M059J (cell line): ENCODE measurements around the gene TRAPPC10. TPM values are rescaled to one million over a fixed set of nuclear protein-coding genes. Genes with fewer than 3 reads are reported as not detected.

Experiments
- DNase-seq: peaks from one replicate; pipeline ENCODE4 v3.0.0-alpha.2; 2012; ENCODE audit warnings: low read depth
- total RNA-seq: library from RNA; depleted of rRNA; stranded (reverse); fragments of >200 nt; shearing (Covaris generic); gene quantifications from 2 replicates; pipeline ENCODE4 v1.2.3, GENCODE V29; 2014

Gene TRAPPC10
- total RNA-seq, 1 experiment from 2014 or later: 33.1 TPM

DNA sequence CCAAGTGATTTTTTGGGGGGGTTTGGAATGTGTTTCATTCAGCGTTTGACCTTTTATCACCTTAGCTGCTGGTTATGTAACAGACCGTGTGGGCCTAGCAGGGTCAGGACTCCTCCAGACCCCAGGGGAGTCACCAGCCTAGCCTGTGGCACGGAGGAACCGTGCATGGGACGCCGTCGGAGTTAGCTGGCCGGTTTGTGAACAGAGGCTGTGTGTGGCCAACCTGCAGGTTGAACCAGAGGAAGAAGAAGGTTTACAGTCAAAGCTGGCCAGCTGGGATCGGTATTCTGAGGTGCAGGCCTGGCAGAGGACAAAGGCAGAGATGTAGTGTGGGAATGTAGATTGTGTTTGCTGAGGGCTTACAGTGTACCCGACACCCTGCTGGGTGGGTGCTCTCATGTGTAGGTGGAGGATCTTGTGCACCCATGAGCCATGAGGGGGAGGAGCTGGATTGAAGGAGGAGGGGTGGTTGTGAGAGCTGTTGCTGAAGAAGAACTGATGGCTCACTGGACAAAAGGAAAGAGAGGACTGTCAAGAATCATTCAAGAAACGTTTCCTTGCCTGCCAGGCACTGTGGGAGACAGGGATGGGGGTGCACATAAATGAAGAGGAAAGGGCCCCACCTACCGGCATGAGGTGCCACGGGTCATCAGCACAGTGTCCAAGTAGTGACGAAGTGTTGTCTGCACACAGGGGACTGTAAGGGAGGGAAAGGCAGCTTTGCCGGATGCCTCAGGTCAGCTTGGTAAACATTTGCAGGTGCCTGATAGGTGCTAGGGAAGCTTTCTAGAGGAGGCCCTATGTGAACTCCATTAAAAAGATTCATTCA, 55.1 kb downstream of the TRAPPC10 start:
- no peak for DNase-seq

DNA sequence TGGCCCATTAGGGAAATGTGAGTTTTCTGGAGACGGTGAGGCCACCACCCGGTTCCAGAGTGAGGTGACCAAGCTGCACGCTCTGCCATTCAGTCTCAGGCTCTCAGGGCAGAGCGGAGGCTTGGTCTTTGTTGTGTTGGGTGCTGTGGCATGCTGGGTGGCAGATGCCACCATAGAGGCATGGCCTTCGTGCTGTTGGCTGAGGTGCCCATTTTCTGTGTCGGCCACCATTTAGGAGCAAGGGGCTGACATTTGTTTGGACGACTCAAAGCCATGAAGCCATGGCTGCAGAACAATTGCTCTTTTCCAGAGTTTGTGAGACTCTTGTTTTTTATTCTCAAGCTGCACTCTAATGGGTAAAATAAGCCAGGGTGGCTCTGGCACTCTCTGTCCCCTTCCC, 58.3 kb downstream of the TRAPPC10 start:
- no peak for DNase-seq

DNA sequence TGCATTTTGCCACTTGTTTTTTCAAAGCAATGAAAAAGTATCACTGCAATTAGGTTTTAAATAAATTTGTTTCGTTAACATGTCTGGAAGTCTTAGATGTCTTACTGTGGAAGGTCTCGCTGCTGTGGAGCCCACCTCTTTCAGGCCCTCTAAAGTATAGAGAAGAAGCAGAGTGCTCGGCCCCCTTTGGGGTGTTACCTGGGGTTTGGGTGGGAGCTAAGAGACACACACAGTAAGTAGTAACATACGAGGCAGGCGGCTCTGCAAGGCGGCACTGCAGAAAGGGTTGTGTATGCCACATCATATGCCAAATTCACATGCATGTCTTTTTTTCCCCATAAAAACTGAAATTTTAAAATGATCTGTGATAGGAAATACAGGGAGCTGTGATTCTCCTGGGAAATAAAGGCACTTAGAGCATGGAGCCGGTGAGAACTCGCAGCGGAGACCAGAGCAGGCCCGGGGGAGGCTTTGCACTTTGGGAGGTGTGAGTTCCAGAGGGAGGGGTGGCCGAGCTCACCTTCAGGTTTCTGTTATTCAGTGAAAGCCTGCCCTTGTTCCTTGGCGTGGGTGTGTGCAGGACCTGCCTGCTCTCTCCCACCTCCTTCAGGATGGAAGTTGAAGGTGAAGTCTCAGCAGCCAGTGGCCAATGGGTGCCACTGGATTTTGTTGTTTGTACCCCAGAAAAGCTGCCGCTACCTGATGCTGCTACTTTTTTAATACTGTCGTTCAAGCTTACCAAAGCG, 59.4 kb downstream of the TRAPPC10 start:
- DNase-seq: no peak

DNA sequence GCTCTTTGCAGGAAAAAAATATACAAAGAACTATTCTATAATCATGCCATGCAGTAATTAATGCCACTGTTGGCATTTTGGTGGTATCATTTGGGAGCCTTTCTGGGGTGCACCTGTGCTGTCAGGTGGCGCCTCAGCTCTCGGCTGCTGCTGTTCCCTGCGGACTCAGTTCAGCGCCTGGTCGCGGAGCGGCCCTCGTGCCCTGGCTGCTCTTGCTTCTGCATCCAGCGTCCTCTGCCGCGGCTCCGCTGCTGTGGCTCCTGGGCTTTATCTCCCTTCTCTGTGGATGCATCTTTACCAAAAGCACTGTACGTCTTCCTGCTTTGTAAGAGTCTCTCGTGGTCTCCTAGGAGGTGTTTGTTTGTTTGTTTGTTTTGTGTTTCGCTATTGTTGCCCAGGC, 60.0 kb downstream of the TRAPPC10 start:
- no peak for DNase-seq

DNA sequence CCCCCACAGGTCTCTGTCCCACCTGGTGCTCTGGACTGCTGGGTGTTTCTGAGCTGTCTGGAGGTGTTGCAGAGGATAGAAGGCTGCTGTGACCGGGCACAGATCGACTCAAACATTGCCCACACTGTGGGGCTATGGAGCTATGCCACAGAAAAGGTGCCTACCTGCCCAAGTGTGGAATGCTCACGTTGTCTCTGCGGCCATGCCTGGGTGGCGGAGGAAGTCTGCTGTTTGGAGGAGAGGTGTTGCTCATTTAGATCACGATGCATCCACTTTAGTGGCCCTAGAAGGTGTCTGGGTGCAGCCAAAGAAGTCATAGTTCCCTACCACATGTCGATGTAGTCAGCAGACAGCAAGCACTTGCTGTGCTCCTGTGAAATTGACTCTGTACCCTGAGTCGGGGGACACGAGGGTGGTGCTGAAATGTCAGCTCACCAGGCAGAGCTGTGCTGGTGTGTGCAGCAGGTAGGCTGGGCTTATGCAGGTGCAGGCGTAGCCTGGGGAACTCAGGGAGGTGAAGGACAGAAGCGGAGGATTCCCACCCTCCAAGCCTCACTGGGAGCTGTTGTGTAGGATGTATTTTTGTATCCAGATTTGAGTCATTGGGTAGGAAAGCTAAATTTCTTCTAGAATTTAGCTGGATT, 62.3 kb downstream of the TRAPPC10 start:
- no peak for DNase-seq

DNA sequence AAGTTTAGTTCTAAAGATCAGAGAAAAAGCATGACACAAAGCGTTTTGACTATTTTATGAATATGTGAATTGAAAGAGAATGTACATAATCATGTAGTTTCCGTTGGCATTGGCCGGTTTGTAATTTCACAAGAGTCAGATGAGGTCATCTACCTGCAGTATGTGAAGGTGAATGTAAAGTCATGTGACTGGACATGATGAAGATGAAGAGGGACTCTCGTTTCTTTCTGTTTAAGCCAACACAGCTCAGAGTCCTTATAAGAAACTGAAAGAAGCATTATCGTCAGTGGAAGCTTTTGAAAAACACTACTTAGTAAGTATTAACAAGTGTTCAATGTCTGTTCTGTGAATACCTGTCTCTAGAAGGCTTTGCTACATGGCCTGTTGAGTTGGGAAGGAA, 64.2 kb downstream of the TRAPPC10 start:
- no peak for DNase-seq

DNA sequence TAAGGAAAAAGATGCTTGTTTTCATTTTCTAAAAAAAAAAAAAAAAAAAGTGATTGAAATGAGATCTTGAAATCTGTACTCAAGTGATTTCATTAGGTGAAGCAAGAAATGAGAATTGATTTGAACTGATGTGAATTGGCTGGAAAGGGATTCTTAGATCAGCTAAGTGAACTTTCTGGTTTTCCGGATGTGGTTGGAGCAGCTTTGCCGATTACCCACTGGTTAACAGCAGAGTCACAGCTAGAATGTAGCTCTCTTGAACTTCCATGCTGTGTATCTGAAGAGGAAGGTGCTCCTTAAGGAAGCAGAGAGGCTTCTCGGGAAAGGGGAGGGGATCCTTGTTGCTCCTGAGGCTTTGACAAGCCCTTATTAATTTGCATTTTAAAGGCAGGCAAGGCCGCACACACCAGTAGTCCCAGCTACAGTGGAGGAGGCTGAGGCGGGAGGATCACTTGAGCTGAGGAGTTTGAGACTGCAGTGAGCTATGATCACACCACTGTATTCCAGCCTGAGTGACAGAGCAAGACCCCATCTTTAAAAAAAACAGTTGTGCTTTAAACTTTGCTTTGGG, 66.4 kb downstream of the TRAPPC10 start:
- no peak for DNase-seq

DNA sequence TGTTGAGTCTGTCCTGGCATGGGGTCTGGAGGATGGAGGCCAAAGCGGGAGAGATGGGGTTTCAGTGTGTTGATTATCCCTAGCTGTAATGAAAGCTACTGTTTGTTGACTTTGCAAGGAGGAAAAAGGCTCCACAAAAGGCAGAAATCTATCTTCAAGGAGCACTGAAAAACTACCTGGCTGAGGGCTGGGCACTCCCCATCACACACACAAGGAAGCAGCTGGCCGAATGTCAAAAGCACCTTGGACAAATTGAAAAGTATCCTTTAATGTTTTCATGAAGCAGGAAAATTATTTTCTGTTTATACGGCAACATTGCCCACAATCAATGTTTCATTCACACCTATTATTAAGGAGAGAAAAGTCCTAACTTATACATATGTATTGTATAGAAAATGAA, 67.3 kb downstream of the TRAPPC10 start:
- no peak for DNase-seq

DNA sequence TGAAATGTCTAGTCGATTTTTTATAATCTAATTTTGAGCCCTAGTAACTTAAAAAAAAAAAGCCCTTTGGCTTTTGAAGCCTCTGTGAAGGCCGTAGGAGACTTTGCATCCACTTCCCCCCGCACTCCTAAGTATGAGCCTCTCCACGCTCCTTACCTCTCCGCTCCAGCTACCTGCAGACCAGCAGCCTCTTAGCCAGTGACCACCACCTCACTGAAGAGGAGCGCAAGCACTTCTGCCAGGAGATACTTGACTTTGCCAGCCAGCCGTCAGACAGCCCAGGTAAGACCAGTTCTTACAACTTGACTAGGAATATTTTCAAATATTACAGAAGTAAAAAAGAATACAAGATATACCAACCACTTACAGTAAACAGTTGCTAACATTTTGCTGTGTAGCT, 67.7 kb downstream of the TRAPPC10 start:
- DNase-seq: no peak

DNA sequence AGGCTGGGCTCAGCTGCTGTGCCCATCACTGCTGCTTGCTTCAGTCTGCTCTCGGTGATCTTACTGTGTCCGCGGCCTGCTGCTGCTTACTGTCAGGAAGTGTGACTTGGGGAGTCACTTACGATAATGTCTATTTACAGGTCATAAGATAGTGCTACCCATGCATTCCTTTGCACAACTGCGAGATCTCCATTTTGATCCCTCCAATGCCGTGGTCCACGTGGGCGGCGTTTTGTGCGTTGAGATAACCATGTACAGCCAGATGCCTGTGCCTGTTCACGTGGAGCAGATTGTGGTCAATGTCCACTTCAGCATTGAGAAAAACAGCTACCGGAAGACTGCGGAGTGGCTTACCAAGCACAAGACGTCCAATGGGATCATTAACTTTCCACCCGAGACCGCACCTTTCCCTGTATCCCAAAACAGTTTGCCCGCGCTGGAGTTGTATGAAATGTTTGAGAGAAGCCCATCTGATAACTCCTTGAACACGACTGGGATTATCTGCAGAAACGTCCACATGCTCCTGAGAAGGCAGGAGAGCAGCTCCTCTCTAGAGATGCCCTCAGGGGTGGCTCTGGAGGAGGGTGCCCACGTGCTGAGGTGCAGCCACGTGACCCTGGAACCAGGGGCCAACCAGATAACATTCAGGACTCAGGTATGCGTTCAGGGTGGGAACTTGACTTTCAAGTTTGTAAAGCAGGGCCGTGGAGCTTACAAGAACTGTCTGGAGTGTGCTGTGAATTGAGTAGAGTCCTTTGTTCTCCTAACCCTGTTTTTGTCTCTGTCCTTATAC, 70.7 kb downstream of the TRAPPC10 start:
- DNase-seq: no peak

DNA sequence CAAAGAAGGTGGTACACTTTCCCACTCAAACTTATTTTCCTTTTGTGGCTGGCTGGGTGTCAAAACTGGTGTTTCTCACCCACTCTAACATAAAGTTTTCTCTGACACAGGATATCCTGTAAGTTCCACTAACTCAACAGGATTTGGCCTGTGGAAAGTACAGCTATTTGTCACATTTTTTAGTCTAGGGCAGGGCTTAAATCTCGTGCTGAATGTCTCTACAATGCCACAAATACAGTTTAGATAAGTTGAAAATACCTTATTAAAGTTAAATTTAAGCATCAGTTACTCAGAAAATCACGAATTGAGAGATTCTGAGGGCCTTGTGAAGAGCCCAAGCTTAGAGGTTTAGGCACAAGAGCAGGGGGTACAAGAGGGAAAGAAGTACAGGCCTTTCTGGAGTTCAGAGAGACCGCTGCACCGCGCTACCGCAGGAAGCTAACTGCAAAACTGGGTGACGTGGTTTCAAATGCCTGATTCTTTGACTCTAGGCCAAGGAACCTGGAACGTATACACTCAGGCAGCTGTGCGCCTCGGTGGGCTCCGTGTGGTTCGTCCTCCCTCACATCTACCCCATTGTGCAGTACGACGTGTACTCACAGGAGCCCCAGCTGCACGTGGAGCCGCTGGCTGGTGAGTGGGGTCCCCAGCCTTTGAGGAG, 71.7 kb downstream of the TRAPPC10 start:
- DNase-seq: no peak

DNA sequence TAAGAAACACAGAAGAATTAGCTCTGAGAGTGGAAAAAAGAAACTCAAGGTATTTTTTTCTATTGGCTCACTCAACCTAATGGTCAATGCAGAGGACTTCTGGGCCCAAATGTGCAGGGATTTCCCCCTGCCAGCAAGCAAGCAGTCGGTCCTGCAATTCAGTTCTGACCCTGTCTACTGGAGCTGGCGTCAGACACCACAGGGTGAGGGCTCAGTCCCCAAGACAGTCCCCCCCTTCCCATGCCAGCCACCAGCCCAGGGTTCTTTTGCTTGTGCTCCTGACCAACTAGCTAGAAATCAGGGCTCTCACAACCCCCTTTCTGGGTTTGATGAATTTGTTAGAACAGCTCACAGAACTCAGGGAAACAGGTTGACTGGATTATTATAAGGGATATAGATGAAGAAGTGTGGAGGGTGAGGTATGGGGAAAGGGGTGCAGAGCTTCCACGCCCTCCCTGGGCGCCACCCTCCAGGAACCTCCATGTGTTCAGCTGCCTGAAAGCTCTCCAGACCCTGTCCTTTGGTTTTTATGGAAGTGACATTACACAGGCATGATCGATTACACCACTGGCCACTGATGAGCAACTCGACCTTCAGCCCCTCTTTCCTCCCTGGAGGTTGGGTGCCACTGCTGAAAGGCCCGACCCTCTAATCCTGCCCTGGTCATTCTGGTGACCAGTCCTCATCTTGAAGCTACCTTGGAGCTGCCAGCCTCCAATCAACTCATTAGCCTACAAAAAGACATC, 72.6 kb downstream of the TRAPPC10 start:
- DNase-seq: no peak

DNA sequence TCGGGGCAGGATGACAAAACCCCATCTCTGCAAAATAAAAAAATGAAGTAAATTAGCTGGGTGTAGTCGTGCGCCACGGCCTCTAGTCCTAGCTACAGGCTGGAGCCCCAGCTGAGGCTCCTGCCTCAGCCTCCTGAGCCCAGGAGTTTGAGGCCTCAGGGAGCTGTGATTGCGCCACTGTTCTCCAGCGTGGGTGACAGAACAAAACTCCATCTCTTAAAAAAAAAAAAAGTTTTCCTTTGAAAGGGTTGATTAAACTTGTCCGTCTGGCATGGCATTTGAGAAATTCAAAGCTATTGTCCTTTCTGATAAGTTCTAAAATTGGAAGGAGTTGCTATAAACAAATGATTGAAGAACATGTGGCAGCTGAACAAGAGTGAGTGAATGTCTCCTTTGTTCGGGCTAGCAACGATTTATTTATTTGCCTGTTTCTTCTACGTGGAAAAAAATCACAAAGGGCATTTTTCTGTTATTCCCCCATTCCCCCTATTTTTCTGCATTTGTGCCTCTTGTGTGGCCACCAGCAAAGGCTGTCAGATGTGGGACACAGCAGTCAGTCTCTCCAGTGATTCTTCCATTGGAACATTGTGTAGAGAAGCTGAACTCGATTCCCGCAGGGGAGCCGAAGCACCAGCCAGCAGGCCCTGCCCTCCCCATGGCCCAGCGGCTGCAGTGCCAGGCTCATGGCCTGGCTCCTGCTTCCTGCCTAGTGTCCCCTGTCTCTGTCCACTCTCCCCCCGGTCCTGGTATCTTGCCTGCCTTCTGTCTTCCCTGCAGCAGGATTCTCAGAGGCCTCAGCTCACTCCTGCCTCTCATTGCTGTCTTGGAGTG, 73.6 kb downstream of the TRAPPC10 start:
- no peak for DNase-seq

DNA sequence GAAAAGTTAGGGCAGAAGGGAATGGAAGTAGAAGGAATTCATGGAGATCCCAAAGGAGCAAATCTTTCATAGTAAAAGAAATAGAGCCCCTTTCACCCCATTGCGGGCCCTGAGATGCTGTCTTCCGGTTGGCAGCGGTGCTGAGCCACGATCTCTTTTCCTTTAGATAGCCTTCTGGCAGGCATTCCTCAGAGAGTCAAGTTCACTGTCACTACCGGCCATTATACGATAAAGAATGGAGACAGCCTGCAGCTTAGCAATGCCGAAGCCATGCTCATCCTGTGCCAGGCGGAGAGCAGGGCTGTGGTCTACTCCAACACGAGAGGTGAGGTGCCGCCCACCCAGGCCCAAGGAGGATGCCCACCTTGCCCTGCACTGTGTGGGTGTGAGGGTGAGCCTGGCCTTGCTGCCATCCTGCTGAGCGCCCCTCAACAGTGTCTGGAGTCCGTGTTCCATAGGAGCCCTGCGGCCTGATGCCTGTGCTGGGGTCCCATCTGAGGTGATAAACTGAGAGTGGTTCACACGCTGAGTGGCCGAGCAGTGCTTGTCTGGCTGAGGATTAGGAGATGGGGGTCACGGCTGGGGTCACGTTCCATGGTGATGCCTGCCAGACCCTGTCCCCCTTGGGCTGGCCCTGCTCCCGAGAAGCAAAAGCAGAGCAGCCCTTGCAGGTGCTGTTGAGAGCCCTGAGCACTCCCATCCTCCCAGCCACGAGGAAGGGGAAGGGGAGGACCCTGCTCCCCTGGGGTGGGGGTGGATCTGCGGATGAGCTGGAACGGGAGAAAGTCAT, 74.7 kb downstream of the TRAPPC10 start:
- DNase-seq: no peak

DNA sequence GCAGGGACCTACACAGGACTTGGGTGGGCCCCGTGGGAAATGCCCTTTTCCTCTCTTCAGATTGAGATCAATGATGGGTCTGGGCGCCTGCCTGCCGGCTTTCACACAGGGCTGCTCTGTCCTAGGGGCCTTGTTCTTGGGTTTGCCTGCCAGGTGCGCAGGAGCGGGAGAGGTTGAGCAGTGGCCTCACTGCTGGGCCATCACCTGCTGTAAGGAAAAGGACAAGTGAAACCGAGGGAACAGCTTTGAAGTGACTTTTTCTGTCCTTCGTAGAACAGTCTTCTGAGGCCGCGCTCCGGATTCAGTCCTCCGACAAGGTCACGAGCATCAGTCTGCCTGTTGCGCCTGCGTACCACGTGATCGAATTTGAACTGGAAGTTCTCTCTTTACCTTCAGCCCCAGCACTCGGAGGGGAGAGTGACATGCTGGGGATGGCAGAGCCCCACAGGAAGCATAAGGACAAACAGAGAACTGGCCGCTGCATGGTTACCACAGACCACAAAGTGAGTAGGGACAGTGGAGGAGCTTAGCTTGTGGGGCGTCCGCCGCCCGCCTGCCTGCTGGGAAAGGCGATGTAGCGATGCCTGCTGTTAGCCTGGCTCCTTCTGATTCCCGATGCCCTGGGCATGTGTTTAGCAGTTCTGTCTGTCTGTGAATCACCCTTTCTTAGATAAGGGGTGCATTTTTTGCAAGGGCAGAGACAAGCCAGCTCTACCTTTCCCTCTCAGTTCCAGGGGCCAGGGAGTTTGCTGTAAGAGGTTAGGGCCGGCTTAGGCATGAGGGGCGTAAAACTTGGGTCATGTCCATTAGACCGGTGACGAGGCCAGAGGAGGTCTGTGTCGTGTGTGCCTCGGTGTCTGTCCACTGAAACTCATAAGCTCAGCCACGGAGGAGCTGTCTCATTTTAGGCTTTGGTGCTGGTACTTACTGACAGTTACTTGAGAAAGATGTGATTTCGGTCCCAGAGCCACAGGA, 75.6 kb downstream of the TRAPPC10 start:
- DNase-seq: no peak

DNA sequence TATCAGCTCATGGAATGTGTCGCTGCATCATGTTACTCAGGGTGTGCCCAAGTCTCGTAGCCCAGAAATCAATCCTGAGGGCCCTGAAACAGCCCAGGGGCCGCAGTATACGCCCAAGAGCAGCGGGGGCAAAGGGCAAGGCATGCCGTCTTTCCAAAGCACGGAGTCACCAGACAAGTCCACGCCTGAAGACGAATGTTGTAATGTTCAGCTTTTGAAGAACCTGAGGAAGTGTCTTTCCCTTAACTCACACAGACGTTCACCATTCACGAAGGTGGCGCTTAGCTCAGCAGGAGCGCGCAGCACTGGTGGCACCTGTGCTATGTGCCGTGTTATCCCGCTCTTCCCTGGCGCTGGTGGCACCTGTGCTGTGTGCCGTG, 76.3 kb downstream of the TRAPPC10 start:
- DNase-seq: no peak
